Activated T-cell treated with anti-CD3 and anti-CD28 coated beads, Interleukin-2, amount 50 U/mL, for 72 hours (primary cell): ENCODE measurements around the gene ZFP1. TPM values are rescaled to one million over a fixed set of nuclear protein-coding genes. Genes with fewer than 3 reads are reported as not detected.

Experiments
- ATAC-seq, 2 donors: fragments of 150-1000 bp; cut with Tn5 transposase; replicated peaks in 1 of 2; 2 replicates each; pipeline ENCODE4 v1.10.0; 2021; ENCODE audit warnings: moderate library complexity in 2 of 2, mild to moderate bottlenecking in 1 of 2
- DNase-seq, 2 donors: peaks; one replicate each; pipeline ENCODE4 v3.0.0; 2021 to 2022; ENCODE audit warnings: mixed read lengths in 1 of 2
- H3K27ac Mint-ChIP-seq: one replicate; pipeline ENCODE4 v1.8.0; 2022; ENCODE audit warnings: mild to moderate bottlenecking, moderate library complexity, mixed read lengths
- H3K27me3 Mint-ChIP-seq: one replicate; pipeline ENCODE4 v1.8.0; 2022; ENCODE audit warnings: low read depth, mixed read lengths
- H3K36me3 Mint-ChIP-seq, 2 donors: one replicate each; pipeline ENCODE4 v1.8.0; 2022; ENCODE audit warnings: mixed read lengths in 2 of 2, mild to moderate bottlenecking in 1 of 2; ENCODE audit not compliant: insufficient read depth in 2 of 2
- H3K4me1 Mint-ChIP-seq: one replicate; pipeline ENCODE4 v1.8.0; 2022; ENCODE audit warnings: low read depth, mixed read lengths
- H3K4me3 Mint-ChIP-seq, 2 donors: one replicate each; pipeline ENCODE4 v1.8.0; 2022; ENCODE audit warnings: mild to moderate bottlenecking in 2 of 2, mixed read lengths in 2 of 2, moderate library complexity in 2 of 2
- H3K9me3 Mint-ChIP-seq, 2 donors: one replicate each; pipeline ENCODE4 v1.8.0; 2022; ENCODE audit warnings: mixed read lengths in 2 of 2
- total RNA-seq, 2 donors: library from RNA; stranded (reverse); gene quantifications; one replicate each; pipeline ENCODE4 v1.2.3, GENCODE V29; 2022

Gene ZFP1
- total RNA-seq, 2 donors from 2014 or later, result 20.8 to 20.9 TPM

- Mint-ChIP-seq H3K36me3 (no peaks in the 10 kb centered on the region), H3K27me3 (no peaks in the 10 kb centered on the region), H3K4me1 (peaks cover 23% of the 10 kb centered on the region), H3K27ac (peak within 1 kb of the TSS; percentile 81), H3K9me3 (no peaks in the 10 kb centered on the region), H3K4me3 (peak within 1 kb of the TSS; percentile 83 to 84)
- ATAC-seq (peak in 1 of 2 donors; percentile 48), DNase-seq (no peak)
Observed at GRCh38 chr16:75218256-75219076, 70.1 kb downstream of the ZFP1 start, which contains the start of gene CTRB1. Gene CTRB1, plus strand, starts transcription at chr16:75218988. Its CDS starts 20 bp downstream, at chr16:75219008.

GRCh38 chr16:75219088-75219487, 70.8 kb downstream of the ZFP1 start:
- Mint-ChIP-seq H3K27me3 (no peaks in the 10 kb centered on the region), H3K4me3 (peak overlapping the region in 1 of 2 donors; percentile 83), H3K9me3 (no peaks in the 10 kb centered on the region), H3K4me1 (peaks cover 23% of the 10 kb centered on the region), H3K27ac (peak overlapping the region; percentile 76), H3K36me3 (no peaks in the 10 kb centered on the region)
- ATAC-seq (no peak), DNase-seq (no peak)

- Mint-ChIP-seq H3K4me3 (peak overlapping the region; percentile 83 to 84), H3K36me3 (no peaks in the 10 kb centered on the region), H3K27ac (peak overlapping the region; percentile 81), H3K27me3 (no peaks in the 10 kb centered on the region), H3K4me1 (peaks cover 23% of the 10 kb centered on the region), H3K9me3 (no peaks in the 10 kb centered on the region)
- ATAC-seq (peak; percentile 88 to 89), DNase-seq (peak; percentile 30 to 33)
Observed at GRCh38 chr16:75219838-75220237, 71.5 kb downstream of the ZFP1 start.

Other genes with a start within 250 kb of the ZFP1 start
- 100 to 1,000 TPM; 100 to 104 TPM for gene WDR59, start 163.4 kb upstream of the ZFP1 start, total RNA-seq
- 10 to 100 TPM; 42.9 to 69.1 TPM for gene ZNRF1, start 149.5 kb upstream of the ZFP1 start, total RNA-seq
- under 1 TPM; 0.35 to 0.43 TPM for gene LDHD, start 31.7 kb upstream of the ZFP1 start, total RNA-seq
- gene CTRB2, start 58.6 kb downstream of the ZFP1 start, total RNA-seq, result not detected
- gene CTRB1, start 70.5 kb downstream of the ZFP1 start, total RNA-seq, result not detected
- gene BCAR1, start 103.1 kb downstream of the ZFP1 start, total RNA-seq, result 1 to 10 TPM; 1.2 to 1.5 TPM